ENCODE measurements around the gene THOC2. TPM values are rescaled to one million over a fixed set of nuclear protein-coding genes. Genes with fewer than 3 reads are reported as not detected.
A peak's percentile ranks its signal among the peaks of the same experiment; 100 is the strongest.

Gene THOC2
- total RNA-seq, 1 donor from 2014 or later = 118 TPM

DNA sequence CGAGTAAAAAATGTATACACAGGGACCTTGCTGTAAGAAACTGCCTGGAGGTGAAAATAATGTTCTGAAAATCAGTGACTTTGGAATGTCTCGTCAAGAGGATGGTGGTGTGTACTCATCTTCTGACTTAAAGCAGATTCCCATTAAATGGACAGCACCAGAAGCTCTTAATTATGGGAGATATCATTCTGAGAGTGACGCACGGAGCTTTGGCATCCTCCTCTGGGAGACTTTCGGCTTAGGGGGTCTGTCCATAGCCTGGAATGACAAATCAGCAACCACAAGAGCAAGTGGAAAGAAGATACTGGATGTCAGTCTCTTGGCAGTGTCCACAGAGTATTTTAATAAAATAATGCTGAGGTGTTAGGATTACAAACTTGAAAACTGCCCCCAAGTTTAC, 129.4 kb downstream of the THOC2 start:
- peaks cover 2% of the 10 kb centered on the region for H3K4me1 Mint-ChIP-seq (ENCODE audit: low read depth)
- TF ChIP-seq, protein P1, sequence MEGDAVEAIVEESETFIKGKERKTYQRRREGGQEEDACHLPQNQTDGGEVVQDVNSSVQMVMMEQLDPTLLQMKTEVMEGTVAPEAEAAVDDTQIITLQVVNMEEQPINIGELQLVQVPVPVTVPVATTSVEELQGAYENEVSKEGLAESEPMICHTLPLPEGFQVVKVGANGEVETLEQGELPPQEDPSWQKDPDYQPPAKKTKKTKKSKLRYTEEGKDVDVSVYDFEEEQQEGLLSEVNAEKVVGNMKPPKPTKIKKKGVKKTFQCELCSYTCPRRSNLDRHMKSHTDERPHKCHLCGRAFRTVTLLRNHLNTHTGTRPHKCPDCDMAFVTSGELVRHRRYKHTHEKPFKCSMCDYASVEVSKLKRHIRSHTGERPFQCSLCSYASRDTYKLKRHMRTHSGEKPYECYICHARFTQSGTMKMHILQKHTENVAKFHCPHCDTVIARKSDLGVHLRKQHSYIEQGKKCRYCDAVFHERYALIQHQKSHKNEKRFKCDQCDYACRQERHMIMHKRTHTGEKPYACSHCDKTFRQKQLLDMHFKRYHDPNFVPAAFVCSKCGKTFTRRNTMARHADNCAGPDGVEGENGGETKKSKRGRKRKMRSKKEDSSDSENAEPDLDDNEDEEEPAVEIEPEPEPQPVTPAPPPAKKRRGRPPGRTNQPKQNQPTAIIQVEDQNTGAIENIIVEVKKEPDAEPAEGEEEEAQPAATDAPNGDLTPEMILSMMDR (IDR thresholded peaks at IDR 0.05; ENCODE audit: unreplicated experiment) = no peak
- no peaks in the 10 kb centered on the region for H3K27me3 Mint-ChIP-seq
- no peak overlapping the region for H3K4me3 Mint-ChIP-seq (ENCODE audit: low read depth)
- H3K9me3 Mint-ChIP-seq (ENCODE audit: low read depth) = peaks cover 15% of the 10 kb centered on the region
- DNase-seq (ENCODE audit: low spot score, unreplicated experiment) = no peak
- H3K36me3 Mint-ChIP-seq (ENCODE audit: insufficient read depth) = peaks cover 22% of the 10 kb centered on the region
- no peak overlapping the region for H3K27ac Mint-ChIP-seq

DNA sequence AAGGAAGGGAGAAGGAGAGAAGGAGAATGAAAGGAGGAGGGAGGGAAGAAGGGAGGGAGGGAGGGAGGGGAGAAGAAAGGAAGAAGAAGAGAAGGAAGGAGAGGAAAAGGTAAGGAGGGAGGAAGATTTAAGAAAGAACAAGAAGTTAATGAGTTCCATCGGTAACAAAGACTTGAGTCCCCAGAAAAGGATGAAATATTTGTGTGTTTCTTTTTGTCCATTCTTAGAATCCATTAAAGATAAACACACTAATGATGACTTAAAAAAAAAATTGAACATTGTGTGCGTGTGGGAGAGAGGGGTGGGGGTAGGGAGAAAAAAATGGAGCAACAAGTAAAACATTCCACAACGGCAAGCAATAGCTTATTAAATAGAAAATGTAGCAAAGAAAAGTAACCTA, 131.4 kb downstream of the THOC2 start:
- Mint-ChIP-seq H3K4me1 (ENCODE audit: low read depth) (peaks cover 2% of the 10 kb centered on the region), H3K9me3 (ENCODE audit: low read depth) (peaks cover 12% of the 10 kb centered on the region), H3K27me3 (no peaks in the 10 kb centered on the region), H3K36me3 (ENCODE audit: insufficient read depth) (peaks cover 16% of the 10 kb centered on the region), H3K4me3 (ENCODE audit: low read depth) (no peak overlapping the region), H3K27ac (no peak overlapping the region)
- TF ChIP-seq, protein P1 (IDR thresholded peaks at IDR 0.05; ENCODE audit: unreplicated experiment) = no peak
- no peak for DNase-seq (ENCODE audit: low spot score, unreplicated experiment)

DNA sequence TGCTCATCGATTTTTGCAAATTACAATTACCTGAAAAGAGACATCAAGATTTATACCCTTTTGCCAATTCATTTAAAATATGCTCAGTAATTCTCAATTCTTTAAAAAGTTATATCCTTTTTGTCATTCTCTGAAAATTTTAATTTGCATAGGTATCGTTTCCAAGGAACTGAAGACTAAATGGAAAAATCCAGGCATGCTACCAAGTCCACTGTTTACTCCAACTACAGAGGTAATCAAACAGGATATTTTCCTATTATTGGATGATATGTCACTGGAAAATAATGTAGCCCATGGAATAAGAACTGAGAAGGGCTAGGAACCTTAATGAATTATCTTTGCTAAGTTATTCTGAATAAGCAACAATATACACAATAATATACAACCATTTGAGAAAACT, 132.7 kb downstream of the THOC2 start:
- Mint-ChIP-seq H3K4me1 (ENCODE audit: low read depth) (no peaks in the 10 kb centered on the region), H3K27me3 (no peaks in the 10 kb centered on the region), H3K4me3 (ENCODE audit: low read depth) (no peak overlapping the region), H3K27ac (no peak overlapping the region), H3K9me3 (ENCODE audit: low read depth) (peaks cover 9% of the 10 kb centered on the region), H3K36me3 (ENCODE audit: insufficient read depth) (peaks cover 14% of the 10 kb centered on the region)
- no peak for DNase-seq (ENCODE audit: low spot score, unreplicated experiment)
- TF ChIP-seq, protein P1 (IDR thresholded peaks at IDR 0.05; ENCODE audit: unreplicated experiment) = no peak

DNA sequence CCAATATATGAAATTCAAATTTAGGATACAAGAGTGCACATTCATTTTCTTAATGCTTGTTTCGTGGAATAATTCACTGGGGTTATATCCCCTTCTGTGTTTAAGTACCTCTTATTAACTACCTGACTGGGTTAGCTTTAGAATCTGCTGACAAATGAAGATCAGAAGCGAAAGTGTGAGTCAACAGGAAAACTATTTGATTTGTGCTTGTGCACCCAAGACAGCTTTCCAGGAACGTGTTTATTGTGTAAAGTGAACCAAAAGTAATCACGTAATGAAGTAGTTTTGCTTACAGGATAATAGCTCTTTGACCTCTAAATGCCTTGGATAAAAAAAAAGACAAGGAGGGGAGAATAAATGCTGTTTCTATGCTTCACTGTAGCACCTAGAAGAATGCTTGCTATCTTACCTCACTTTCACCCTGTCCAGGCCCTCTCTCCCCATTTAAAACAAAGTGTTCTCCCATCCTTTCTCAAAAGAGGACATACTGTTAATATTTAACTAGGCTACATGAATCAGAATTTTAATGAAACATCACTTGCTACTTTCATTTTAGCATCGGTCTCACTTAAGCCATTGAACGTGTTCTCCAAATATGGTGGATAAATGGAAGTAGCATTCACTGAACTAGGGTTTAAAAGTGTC, 141.9 kb downstream of the THOC2 start:
- Mint-ChIP-seq H3K9me3 (ENCODE audit: low read depth) (peaks cover 15% of the 10 kb centered on the region), H3K4me3 (ENCODE audit: low read depth) (no peak overlapping the region), H3K27ac (peak overlapping the region; percentile 6), H3K27me3 (no peaks in the 10 kb centered on the region), H3K4me1 (ENCODE audit: low read depth) (peaks cover 11% of the 10 kb centered on the region), H3K36me3 (ENCODE audit: insufficient read depth) (no peaks in the 10 kb centered on the region)
- TF ChIP-seq, protein P1 (IDR thresholded peaks at IDR 0.05; ENCODE audit: unreplicated experiment) = no peak
- DNase-seq (ENCODE audit: low spot score, unreplicated experiment) = no peak

DNA sequence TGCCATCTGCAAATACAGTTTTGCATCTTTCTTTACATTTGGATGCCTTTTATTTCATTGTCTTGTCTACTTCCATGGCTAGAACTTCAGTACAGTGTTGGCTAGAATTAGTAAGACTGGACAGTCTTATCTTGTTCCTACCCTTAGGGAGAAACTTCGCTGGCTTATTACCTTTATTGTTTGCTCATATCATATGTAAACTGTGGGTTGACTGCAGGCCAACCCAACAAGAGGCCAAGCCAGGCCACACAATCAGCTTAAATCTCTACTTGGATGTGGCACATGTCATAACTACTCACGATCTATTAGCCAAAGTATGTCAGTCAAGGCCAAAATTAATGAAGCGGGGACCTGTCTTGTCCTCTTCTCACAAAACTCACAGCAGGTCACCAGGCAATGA, 144.1 kb downstream of the THOC2 start:
- Mint-ChIP-seq H3K27me3 (no peaks in the 10 kb centered on the region), H3K36me3 (ENCODE audit: insufficient read depth) (no peaks in the 10 kb centered on the region), H3K4me3 (ENCODE audit: low read depth) (no peak overlapping the region), H3K4me1 (ENCODE audit: low read depth) (peaks cover 11% of the 10 kb centered on the region), H3K27ac (no peak overlapping the region), H3K9me3 (ENCODE audit: low read depth) (peaks cover 12% of the 10 kb centered on the region)
- DNase-seq (ENCODE audit: low spot score, unreplicated experiment) = no peak
- TF ChIP-seq, protein P1 (IDR thresholded peaks at IDR 0.05; ENCODE audit: unreplicated experiment) = no peak
